HG02884 (cell line): Measurements from ENCODE around the gene RAD51D.
A peak's percentile ranks its signal among the peaks of the same experiment; 100 is the strongest.
"Not testable (repeated sequence)": the region's sequence is repeated elsewhere in the genome, so short reads cannot be mapped to it uniquely, and the experiment has no call there.

Experiments used
- ATAC-seq: cut with Tn5 transposase; IDR thresholded peaks from one replicate; pipeline ENCODE4 v1.9.1; 2021; ENCODE audit warnings: mild to moderate bottlenecking, moderate library complexity; ENCODE audit not compliant: unreplicated experiment

Gene RAD51D

DNA sequence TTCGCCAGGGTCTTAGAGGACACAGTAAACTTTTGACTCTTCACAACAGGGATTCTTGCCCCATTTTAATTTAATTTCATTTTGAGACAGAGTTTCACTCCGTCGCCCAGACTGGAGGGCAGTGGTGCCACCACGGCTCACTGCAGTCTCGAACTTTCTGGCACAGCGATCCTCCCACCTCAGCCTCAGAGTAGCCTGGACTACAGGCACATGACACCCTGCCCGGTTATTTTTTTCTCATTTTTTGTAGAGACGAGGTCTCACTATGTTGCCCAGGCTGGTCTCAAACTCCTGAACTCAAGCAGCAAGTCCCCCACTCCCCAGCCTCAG is 22.8 kb upstream of the RAD51D start:
- no peak for ATAC-seq

GRCh38 chr17:35141681-35142466 is 22.2 kb upstream of the RAD51D start, which contains the start of gene NLE1:
Gene NLE1, minus strand, starts transcription at chr17:35142303. Its CDS starts 28 bp downstream, at chr17:35142275.
- peak; percentile 73 for ATAC-seq

DNA sequence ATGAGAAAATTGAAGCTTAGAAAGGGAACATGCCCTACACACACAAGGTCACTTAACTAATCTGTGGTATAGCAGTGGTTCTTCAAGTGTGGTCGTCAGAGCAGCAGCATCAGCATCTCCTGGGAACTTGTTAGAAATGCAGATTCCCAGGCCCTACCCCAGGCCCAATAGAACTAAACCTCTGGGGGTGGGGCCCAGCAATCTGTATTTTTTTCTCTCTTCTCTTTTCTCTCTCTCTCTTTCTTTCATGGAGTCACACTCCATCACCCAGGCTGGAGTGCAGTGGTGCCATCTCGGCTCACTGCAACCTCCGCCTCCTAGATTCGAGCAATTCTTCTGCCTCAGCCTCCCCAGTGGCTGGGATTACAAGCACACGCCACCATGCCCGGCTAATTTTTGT is 18.6 kb upstream of the RAD51D start:
- ATAC-seq: no peak

- ATAC-seq: no peak
Measured at GRCh38 chr17:35135322-35135721, 15.7 kb upstream of the RAD51D start.

DNA sequence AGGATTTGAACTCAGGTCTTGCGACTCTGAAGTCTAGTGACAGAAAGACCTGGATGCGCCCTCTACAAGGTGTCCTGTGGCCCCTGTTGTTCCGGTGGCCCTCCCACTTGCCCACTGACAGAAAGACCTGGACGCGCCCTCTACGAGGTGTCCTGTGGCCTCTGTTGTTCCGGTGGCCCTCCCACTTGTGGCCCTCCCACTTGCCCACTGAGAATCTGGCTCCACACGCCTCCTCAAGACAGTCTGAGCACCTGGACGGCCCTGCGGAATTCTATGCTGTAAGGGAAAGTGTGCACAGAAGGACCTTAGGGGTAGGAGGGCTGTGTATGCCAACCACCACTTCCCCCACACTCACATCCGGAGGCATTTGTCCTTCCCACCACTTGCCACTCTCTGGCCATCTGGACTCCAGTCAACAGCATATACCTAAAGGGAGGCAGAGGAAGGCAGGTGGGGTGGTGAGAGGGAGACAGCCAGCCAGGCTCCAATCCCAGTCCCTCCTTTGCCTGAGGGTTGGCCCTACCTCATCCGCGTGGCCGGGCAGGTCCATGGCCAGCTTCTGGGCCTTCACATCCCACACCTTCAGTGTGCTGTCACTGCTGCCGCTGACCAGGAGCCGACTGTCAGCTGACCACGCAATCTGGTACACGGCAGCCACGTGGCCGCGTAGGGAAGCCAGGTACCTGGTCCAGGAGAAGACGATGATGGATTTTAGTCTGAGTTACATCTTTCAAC is 13.3 kb upstream of the RAD51D start:
- no peak for ATAC-seq

- ATAC-seq: no peak
Measured at GRCh38 chr17:35132099-35132498, 12.4 kb upstream of the RAD51D start.

DNA sequence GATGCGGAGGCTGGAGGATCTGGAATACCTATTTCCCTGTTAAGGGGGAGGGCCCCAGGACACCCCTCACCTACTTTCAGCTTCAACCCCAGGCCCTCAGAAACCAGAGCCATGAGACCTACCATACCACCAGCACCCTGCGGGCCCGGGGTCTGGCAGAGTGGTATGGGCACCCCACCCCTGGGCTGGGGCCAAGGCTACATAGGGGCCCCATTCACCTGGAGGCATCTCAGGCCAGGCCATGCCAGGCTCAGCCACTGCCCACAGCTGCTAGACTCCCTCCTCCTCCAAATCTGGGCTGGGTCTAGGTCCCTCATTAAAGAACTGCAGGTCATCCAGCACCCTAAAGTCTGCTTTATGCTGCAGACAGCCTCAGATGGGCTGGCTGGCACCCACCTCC is 10.7 kb upstream of the RAD51D start:
- no peak for ATAC-seq

- ATAC-seq: no peak
Measured at GRCh38 chr17:35129973-35130351, 10.3 kb upstream of the RAD51D start.

GRCh38 chr17:35129154-35129972 is 9.7 kb upstream of the RAD51D start:
- ATAC-seq: no peak

- no peak for ATAC-seq
Measured at GRCh38 chr17:35127751-35128514, 8.3 kb upstream of the RAD51D start.

GRCh38 chr17:35121315-35121714 is 1.7 kb upstream of the RAD51D start, which contains the start of gene FNDC8:
Gene FNDC8, plus strand, starts transcription at chr17:35121615. Its CDS starts 79 bp downstream, at chr17:35121694.
- ATAC-seq: no peak

DNA sequence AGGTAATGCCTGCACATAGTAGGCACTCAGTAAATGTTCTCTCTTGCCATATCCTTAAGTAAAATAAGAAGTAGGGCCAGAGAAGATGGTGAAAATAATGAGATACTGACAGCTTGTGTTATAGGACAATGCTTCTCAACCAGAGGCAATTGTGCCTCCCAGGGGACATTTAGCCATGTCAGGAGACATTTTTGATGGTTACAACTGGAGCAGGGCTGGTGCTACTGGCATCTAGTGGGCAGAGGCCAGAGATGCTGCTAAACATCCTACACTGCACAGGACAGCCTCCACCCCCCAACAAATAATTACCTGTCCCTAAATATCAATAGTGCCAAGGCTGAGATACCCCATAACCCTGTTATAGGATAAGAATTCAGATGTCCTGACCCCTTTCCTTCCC is 1.7 kb downstream of the RAD51D start:
- no peak for ATAC-seq

GRCh38 chr17:35116845-35117244 is 2.8 kb downstream of the RAD51D start:
- no peak for ATAC-seq

- ATAC-seq: not testable (repeated sequence)
Measured at GRCh38 chr17:35110791-35111190, 8.9 kb downstream of the RAD51D start.

GRCh38 chr17:35104844-35105450 is 14.7 kb downstream of the RAD51D start:
- ATAC-seq: no peak

- ATAC-seq: no peak
Measured at GRCh38 chr17:35103271-35103670, 16.4 kb downstream of the RAD51D start.

DNA sequence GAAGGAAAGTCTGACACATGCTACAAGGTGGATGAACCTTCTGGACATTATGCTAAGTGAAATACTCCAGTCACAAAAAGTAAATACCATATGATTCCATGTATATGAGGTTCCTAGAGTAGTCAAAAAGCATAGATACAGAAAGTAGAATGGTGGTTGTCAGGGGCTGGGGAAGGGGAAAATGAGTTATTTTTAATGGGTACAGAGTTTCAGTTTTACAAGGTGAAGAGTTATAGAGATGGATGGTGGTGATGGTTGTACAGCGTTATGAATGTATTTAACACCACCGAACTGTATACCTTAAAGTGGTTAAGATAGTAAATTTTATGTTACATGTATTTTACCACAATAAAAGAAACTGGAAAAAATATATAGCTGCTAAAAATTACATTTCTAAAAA is 17.9 kb downstream of the RAD51D start:
- ATAC-seq: no peak

- no peak for ATAC-seq
Measured at GRCh38 chr17:35101036-35101435, 18.6 kb downstream of the RAD51D start.

- ATAC-seq: no peak
Measured at GRCh38 chr17:35099908-35100307, 19.8 kb downstream of the RAD51D start.

DNA sequence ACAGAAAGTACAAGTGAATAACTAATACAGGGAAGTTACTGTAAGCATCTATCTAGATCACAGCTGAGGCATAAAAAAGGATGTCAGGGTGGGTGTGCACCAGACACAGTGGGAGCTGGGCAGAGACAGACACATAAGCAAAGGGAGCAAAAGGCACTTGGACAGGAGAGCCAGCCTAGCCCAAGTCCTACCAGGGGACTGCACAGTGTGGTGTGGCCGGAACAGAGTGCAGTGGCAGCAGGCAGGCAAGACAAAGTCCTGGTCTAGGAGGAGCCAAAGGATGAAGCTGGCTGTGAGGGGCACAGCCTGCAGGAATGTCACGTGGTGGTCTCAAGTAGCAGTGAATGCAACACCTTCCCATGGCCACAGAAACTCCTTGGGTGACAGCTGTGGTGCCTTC is 21.9 kb downstream of the RAD51D start:
- ATAC-seq: no peak
